ENCODE results near the gene ABCA4.

ABCA4 gene

GRCh38 chr1:94109478-94109877 is 11.5 kb downstream of the ABCA4 start:
- no peak for DNase-seq (ENCODE audit: low read depth)
- no peak overlapping the region for H3K4me3 ChIP-seq (ENCODE audit: low read length)
- no peak for TF ChIP-seq CTCF (conservative IDR thresholded peaks at IDR 0.05; ENCODE audit: low read depth, low read length)

GRCh38 chr1:94107141-94107540 is 13.8 kb downstream of the ABCA4 start:
- no peak for DNase-seq (ENCODE audit: low read depth)
- H3K4me3 ChIP-seq (ENCODE audit: low read length) = no peak overlapping the region
- TF ChIP-seq CTCF (conservative IDR thresholded peaks at IDR 0.05; ENCODE audit: low read depth, low read length) = no peak

- no peak for DNase-seq (ENCODE audit: low read depth)
- no peak for TF ChIP-seq CTCF (conservative IDR thresholded peaks at IDR 0.05; ENCODE audit: low read depth, low read length)
- no peak overlapping the region for H3K4me3 ChIP-seq (ENCODE audit: low read length)
These were observed 14.2 kb downstream of the ABCA4 start for GRCh38 chr1:94106716-94107115.

- DNase-seq (ENCODE audit: low read depth) = no peak
- TF ChIP-seq CTCF (conservative IDR thresholded peaks at IDR 0.05; ENCODE audit: low read depth, low read length) = no peak
- no peak overlapping the region for H3K4me3 ChIP-seq (ENCODE audit: low read length)
These were observed 14.9 kb downstream of the ABCA4 start for GRCh38 chr1:94105957-94106529.

GRCh38 chr1:94105581-94105952 is 15.4 kb downstream of the ABCA4 start:
- DNase-seq (ENCODE audit: low read depth) = no peak
- no peak overlapping the region for H3K4me3 ChIP-seq (ENCODE audit: low read length)
- no peak for TF ChIP-seq CTCF (conservative IDR thresholded peaks at IDR 0.05; ENCODE audit: low read depth, low read length)

- H3K4me3 ChIP-seq (ENCODE audit: low read length) = no peak overlapping the region
- no peak for DNase-seq (ENCODE audit: low read depth)
- TF ChIP-seq CTCF (conservative IDR thresholded peaks at IDR 0.05; ENCODE audit: low read depth, low read length) = no peak
These were observed 16.0 kb downstream of the ABCA4 start for GRCh38 chr1:94104776-94105580.

- H3K4me3 ChIP-seq (ENCODE audit: low read length) = no peak overlapping the region
- no peak for DNase-seq (ENCODE audit: low read depth)
- no peak for TF ChIP-seq CTCF (conservative IDR thresholded peaks at IDR 0.05; ENCODE audit: low read depth, low read length)
These were observed 16.7 kb downstream of the ABCA4 start for GRCh38 chr1:94104127-94104684.

Data from retinal pigment epithelial cell (primary cell).